GM12878 (cell line): ENCODE results near the gene WWOX. TPM values are rescaled to one million over a fixed set of nuclear protein-coding genes. Genes with fewer than 3 reads are reported as not detected.

ENCODE experiments used
- ATAC-seq: fragments of 200-7000 bp; cut with Tn5 transposase; 3 replicates; pipeline ENCODE4 v1.9.1; 2020; ENCODE audit warnings: mild to moderate bottlenecking, moderate library complexity
- BruUV-seq: library from RNA; stranded (reverse); fragments of 400-500 nt; replicated peaks from 2 replicates; lab custom pipeline; 2021; lab: Mats Ljungman, UMichigan
- CTCF ChIA-PET: fragments of 300-600 bp; sonication (Branson Sonifier 250); formaldehyde crosslinking; extraction: SDS; loops from one replicate; lab custom pipeline; 2021; ENCODE audit warnings: inconsistent platforms; lab: Yijun Ruan, JAX
- POLR2A ChIA-PET: fragments of 350-600 bp; formaldehyde crosslinking; extraction: SDS; loops from one replicate; lab custom pipeline; 2021; ENCODE audit warnings: inconsistent platforms; lab: Charles Lee
- RAD21 ChIA-PET: fragments of 300-600 bp; sonication (Branson Sonifier 250); formaldehyde crosslinking; loops from one replicate; lab custom pipeline; 2023; ENCODE audit warnings: antibody characterized with exemption; ENCODE audit not compliant: unreplicated experiment; lab: Charles Lee
- SMC1A ChIA-PET: fragments of 300-600 bp; sonication (Branson Sonifier 250); formaldehyde crosslinking; loops from one replicate; lab custom pipeline; 2023; ENCODE audit not compliant: unreplicated experiment, uncharacterized antibody; lab: Charles Lee
- DNase-seq: peaks from one replicate; pipeline ENCODE4 v3.0.0-alpha.2; 2011; ENCODE audit warnings: low read depth, low spot score
- FAIRE-seq: peaks from 3 replicates; lab custom pipeline; 2011; peaks lifted over from hg19 to GRCh38; lab: Jason Lieb, UNC
- H2AFZ ChIP-seq: 2 replicates; pipeline ENCODE4 v1.6.0; 2011; ENCODE audit warnings: low read depth, low read length, control low read depth; ENCODE audit not compliant: control insufficient read depth
- H3K27ac ChIP-seq: 2 replicates; pipeline ENCODE4 v1.5.1; 2011; ENCODE audit warnings: control low read depth; ENCODE audit not compliant: control insufficient read depth, insufficient read depth
- H3K27me3 ChIP-seq, 2 experiments: replicated peaks in 1 of 2; 2 replicates each; pipeline versions ENCODE4 v1.6.0 to v1.6.1; 2011; ENCODE audit warnings: low read length in 1 of 2; ENCODE audit not compliant: control insufficient read depth in 2 of 2, insufficient read depth in 2 of 2
- H3K36me3 ChIP-seq, 2 experiments: 2 replicates each; pipeline ENCODE4 v1.5.1; 2011; ENCODE audit warnings: low read length in 1 of 2; ENCODE audit not compliant: control insufficient read depth in 2 of 2, insufficient read depth in 2 of 2
- H3K4me1 ChIP-seq: 2 replicates; pipeline ENCODE4 v1.6.1; 2011; ENCODE audit warnings: mild to moderate bottlenecking, low read length, moderate library complexity, mixed read lengths; ENCODE audit not compliant: control insufficient read depth, insufficient read depth
- H3K4me2 ChIP-seq: 2 replicates; pipeline ENCODE4 v1.6.0; 2011; ENCODE audit warnings: control low read depth; ENCODE audit not compliant: control insufficient read depth, insufficient read depth
- H3K4me3 ChIP-seq: fragments of 200-600 bp; sonication (generic); 2 replicates; pipeline ENCODE4 v1.5.1; 2016
- H3K79me2 ChIP-seq: 2 replicates; pipeline ENCODE4 v1.6.0; 2011; ENCODE audit warnings: low read length; ENCODE audit not compliant: control insufficient read depth, insufficient read depth
- H3K9ac ChIP-seq: 2 replicates; pipeline ENCODE4 v1.8.0; 2011; ENCODE audit warnings: low read length, control low read depth, mixed read lengths; ENCODE audit not compliant: control insufficient read depth, insufficient read depth
- H3K9me3 ChIP-seq: replicated peaks from 3 replicates; pipeline ENCODE4 v1.5.1; 2011; ENCODE audit warnings: mild to moderate bottlenecking, low read length; ENCODE audit not compliant: control insufficient read depth, insufficient read depth
- H4K20me1 ChIP-seq: 2 replicates; pipeline ENCODE4 v1.6.0; 2011; ENCODE audit not compliant: control insufficient read depth, insufficient read depth
- CHD2 ChIP-seq: IDR thresholded peaks from 2 replicates; pipeline ENCODE4 v1.6.1; 2011; ENCODE audit warnings: low read depth, low read length, improper control_type of control experiment, borderline replicate concordance
- DPF2 ChIP-seq: fragments of 450-650 bp; IDR thresholded peaks from 2 replicates; pipeline ENCODE4 v1.6.1; 2017; ENCODE audit warnings: mild to moderate bottlenecking
- EED ChIP-seq: sonication (generic); IDR thresholded peaks from 2 replicates; pipeline ENCODE4 v1.6.1; 2016; ENCODE audit warnings: antibody characterized with exemption, low read depth
- JUNB ChIP-seq: IDR thresholded peaks from 2 replicates; pipeline ENCODE4 v1.6.1; 2016; ENCODE audit warnings: antibody characterized with exemption, mild to moderate bottlenecking
- MTA2 ChIP-seq: fragments of 450-650 bp; IDR thresholded peaks from 2 replicates; pipeline ENCODE4 v1.6.1; 2016; ENCODE audit warnings: low read depth, mild to moderate bottlenecking, moderate library complexity
- MYC ChIP-seq: IDR thresholded peaks from 2 replicates; pipeline ENCODE4 v1.6.1; 2011; ENCODE audit warnings: mild to moderate bottlenecking, low read length, moderate library complexity, inconsistent platforms; ENCODE audit not compliant: insufficient read depth, insufficient replicate concordance, insufficient read length, severe bottlenecking
- POLR2AphosphoS2 ChIP-seq: IDR thresholded peaks from 2 replicates; pipeline ENCODE4 v1.6.1; 2011; ENCODE audit warnings: low read depth, mild to moderate bottlenecking, low read length, improper control_type of control experiment, moderate library complexity
- TCF12 ChIP-seq: IDR thresholded peaks from 2 replicates; pipeline ENCODE4 v1.6.1; 2011; ENCODE audit warnings: low read depth, mild to moderate bottlenecking, low read length
- YY1 ChIP-seq: IDR thresholded peaks from 2 replicates; pipeline ENCODE4 v1.6.1; 2011; ENCODE audit warnings: low read depth, mild to moderate bottlenecking, low read length
- ZNF24 ChIP-seq: fragments of 450-650 bp; IDR thresholded peaks from 2 replicates; pipeline ENCODE4 v1.6.1; 2017; ENCODE audit warnings: antibody characterized with exemption, mild to moderate bottlenecking
- ZNF622 ChIP-seq: fragments of 450-650 bp; IDR thresholded peaks from 2 replicates; pipeline ENCODE4 v1.6.1; 2017; ENCODE audit warnings: mild to moderate bottlenecking, inconsistent platforms
- WGBS: methylation state at CpG from one replicate; pipeline ENCODE4 v1.1.6; 2016; ENCODE audit warnings: low lambda C conversion rate; ENCODE audit not compliant: insufficient replicate concordance, insufficient coverage; ENCODE audit errors: missing lambda C conversion rate; 5-methylcytosine and 5-hydroxymethylcytosine counted together
- in situ Hi-C: fragments of 300-500 bp; cut with MboI; formaldehyde crosslinking; loops from 9 replicates; pipeline ENCODE4 v1.14.3; 2018; ENCODE audit warnings: mixed read lengths
- intact Hi-C: fragments of 100-400 bp; cut with micrococcal nuclease; formaldehyde crosslinking; loops from one replicate; pipeline ENCODE4 v1.14.2; 2022; ENCODE audit not compliant: unreplicated experiment
- polyA plus RNA-seq, 11 experiments: library from polyadenylated mRNA; depleted of rRNA in 4 of 11; unstranded in 6 of 11; stranded (reverse) in 5 of 11; fragments of >200 nt; fragmentation: Nextera tagmentation in 4 of 11; fragmentation: Illumina TruSeq in 1 of 11; extraction: Ambion mirVana in 4 of 11; extraction: Trizol in 1 of 11; gene quantifications; 1 replicate in 1 of 11; 2 replicates in 10 of 11; pipeline versions ENCODE4 v1.2.1 to v1.2.3, GENCODE V29; 2011 to 2016; ENCODE audit warnings: inconsistent platforms in 2 of 11, missing spikeins in 2 of 11, low read depth in 1 of 11
- total RNA-seq, 4 experiments: library from RNA; depleted of rRNA in 3 of 4; stranded (reverse); fragments of >200 nt in 3 of 4; fragmentation: Illumina TruSeq in 1 of 4; extraction: Trizol in 1 of 4; gene quantifications; 2 replicates each; pipeline versions ENCODE4 v1.2.1 to v1.2.3, GENCODE V29; 2013 to 2021
- TF ChIP-seq, protein P1 (sequence below): fragments of 450-650 bp; formaldehyde crosslinking; IDR thresholded peaks from 2 replicates; pipeline ENCODE4 v1.4.0; 2022; ENCODE audit warnings: mild to moderate bottlenecking, moderate library complexity
- TF ChIP-seq, protein P2 (sequence below): fragments of 450-650 bp; IDR thresholded peaks from 2 replicates; pipeline ENCODE4 v1.6.1; 2017; ENCODE audit warnings: mild to moderate bottlenecking, moderate library complexity
- TF ChIP-seq, protein P3 (sequence below): IDR thresholded peaks from 2 replicates; pipeline ENCODE4 v1.6.1; 2012; ENCODE audit warnings: low read depth, low read length, improper control_type of control experiment
- TF ChIP-seq, protein P4 (sequence below): IDR thresholded peaks from 2 replicates; pipeline ENCODE4 v1.6.1; 2012; ENCODE audit warnings: low read length, inconsistent platforms

The WWOX gene
- total and polyA plus RNA-seq, 10 of the 15 experiments (the other 5 are each of a cell fraction or from before 2014, with no cell fraction given), result 2.8 to 24.4 (median 17.8) TPM

DNA sequence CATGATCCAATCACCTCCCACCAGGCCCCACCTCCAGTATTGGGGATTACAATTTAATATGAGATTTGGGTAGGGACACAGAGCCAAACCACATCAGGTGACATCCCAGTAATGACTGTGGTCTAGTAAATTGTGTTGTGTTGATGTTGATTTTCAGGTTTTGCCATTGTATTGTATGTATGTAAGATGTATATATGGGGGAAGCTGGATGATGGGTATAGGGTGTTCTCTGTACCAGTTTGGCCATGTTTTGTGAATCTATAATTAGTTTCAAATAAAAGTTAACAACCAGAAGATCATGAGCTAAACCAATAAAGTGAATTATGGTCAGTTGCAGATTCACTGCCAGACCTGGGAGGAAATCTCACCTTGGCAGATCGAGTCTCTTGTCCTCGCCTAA, 283.7 kb downstream of the WWOX start:
- no peaks in the 10 kb centered on the region for H3K36me3 ChIP-seq
- in situ Hi-C loops (no loop called here), intact Hi-C loops (no loop called here)
- H3K4me1 ChIP-seq, result no peaks in the 10 kb centered on the region
- CTCF ChIA-PET, result no interaction called here
- no peaks in the 10 kb centered on the region for H3K27me3 ChIP-seq
- no peak overlapping the region for H3K4me2 ChIP-seq
- FAIRE-seq (no peak), DNase-seq (no peak), ATAC-seq (no peak)
- H3K9me3 ChIP-seq, result no peaks in the 10 kb centered on the region
- RAD21 ChIA-PET, result no interaction called here
- BruUV-seq, result no TSS peak
- H3K79me2 ChIP-seq, result no peaks in the 10 kb centered on the region
- POLR2A ChIA-PET, result no interaction called here
- H4K20me1 ChIP-seq, result no peaks in the 10 kb centered on the region
- no peak overlapping the region for H3K9ac ChIP-seq
- H2AFZ ChIP-seq, result no peak overlapping the region
- SMC1A ChIA-PET, result no interaction called here
- H3K4me3 ChIP-seq, result no peak overlapping the region
- 76% methylated on average over 2 of the region's 2 CpGs for WGBS
- H3K27ac ChIP-seq, result no peak overlapping the region
- TF ChIP-seq JUNB (no peak), DPF2 (no peak), YY1 (no peak), TCF12 (no peak), ZNF24 (no peak), CHD2 (no peak), POLR2AphosphoS2 (no peak), MYC (no peak), ZNF622 (no peak), EED (no peak), MTA2 (no peak)
- TF ChIP-seq, protein P1, sequence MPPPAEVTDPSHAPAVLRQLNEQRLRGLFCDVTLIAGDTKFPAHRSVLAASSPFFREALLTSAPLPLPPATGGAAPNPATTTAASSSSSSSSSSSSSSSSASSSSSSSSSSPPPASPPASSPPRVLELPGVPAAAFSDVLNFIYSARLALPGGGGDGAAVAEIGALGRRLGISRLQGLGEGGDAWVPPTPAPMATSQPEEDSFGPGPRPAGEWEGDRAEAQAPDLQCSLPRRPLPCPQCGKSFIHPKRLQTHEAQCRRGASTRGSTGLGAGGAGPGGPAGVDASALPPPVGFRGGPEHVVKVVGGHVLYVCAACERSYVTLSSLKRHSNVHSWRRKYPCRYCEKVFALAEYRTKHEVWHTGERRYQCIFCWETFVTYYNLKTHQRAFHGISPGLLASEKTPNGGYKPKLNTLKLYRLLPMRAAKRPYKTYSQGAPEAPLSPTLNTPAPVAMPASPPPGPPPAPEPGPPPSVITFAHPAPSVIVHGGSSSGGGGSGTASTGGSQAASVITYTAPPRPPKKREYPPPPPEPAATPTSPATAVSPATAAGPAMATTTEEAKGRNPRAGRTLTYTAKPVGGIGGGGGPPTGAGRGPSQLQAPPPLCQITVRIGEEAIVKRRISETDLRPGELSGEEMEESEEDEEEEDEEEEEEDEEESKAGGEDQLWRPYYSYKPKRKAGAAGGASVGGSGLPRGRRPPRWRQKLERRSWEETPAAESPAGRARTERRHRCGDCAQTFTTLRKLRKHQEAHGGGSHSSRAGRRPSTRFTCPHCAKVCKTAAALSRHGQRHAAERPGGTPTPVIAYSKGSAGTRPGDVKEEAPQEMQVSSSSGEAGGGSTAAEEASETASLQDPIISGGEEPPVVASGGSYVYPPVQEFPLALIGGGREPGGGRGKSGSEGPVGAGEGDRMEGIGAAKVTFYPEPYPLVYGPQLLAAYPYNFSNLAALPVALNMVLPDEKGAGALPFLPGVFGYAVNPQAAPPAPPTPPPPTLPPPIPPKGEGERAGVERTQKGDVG (CRISPR knock-in tag), result no peak
- TF ChIP-seq, protein P2, sequence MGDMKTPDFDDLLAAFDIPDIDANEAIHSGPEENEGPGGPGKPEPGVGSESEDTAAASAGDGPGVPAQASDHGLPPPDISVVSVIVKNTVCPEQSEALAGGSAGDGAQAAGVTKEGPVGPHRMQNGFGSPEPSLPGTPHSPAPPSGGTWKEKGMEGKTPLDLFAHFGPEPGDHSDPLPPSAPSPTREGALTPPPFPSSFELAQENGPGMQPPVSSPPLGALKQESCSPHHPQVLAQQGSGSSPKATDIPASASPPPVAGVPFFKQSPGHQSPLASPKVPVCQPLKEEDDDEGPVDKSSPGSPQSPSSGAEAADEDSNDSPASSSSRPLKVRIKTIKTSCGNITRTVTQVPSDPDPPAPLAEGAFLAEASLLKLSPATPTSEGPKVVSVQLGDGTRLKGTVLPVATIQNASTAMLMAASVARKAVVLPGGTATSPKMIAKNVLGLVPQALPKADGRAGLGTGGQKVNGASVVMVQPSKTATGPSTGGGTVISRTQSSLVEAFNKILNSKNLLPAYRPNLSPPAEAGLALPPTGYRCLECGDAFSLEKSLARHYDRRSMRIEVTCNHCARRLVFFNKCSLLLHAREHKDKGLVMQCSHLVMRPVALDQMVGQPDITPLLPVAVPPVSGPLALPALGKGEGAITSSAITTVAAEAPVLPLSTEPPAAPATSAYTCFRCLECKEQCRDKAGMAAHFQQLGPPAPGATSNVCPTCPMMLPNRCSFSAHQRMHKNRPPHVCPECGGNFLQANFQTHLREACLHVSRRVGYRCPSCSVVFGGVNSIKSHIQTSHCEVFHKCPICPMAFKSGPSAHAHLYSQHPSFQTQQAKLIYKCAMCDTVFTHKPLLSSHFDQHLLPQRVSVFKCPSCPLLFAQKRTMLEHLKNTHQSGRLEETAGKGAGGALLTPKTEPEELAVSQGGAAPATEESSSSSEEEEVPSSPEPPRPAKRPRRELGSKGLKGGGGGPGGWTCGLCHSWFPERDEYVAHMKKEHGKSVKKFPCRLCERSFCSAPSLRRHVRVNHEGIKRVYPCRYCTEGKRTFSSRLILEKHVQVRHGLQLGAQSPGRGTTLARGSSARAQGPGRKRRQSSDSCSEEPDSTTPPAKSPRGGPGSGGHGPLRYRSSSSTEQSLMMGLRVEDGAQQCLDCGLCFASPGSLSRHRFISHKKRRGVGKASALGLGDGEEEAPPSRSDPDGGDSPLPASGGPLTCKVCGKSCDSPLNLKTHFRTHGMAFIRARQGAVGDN, result no peak
- TF ChIP-seq, protein P3, sequence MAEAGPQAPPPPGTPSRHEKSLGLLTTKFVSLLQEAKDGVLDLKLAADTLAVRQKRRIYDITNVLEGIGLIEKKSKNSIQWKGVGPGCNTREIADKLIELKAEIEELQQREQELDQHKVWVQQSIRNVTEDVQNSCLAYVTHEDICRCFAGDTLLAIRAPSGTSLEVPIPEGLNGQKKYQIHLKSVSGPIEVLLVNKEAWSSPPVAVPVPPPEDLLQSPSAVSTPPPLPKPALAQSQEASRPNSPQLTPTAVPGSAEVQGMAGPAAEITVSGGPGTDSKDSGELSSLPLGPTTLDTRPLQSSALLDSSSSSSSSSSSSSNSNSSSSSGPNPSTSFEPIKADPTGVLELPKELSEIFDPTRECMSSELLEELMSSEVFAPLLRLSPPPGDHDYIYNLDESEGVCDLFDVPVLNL, result no peak
- TF ChIP-seq, protein P4, sequence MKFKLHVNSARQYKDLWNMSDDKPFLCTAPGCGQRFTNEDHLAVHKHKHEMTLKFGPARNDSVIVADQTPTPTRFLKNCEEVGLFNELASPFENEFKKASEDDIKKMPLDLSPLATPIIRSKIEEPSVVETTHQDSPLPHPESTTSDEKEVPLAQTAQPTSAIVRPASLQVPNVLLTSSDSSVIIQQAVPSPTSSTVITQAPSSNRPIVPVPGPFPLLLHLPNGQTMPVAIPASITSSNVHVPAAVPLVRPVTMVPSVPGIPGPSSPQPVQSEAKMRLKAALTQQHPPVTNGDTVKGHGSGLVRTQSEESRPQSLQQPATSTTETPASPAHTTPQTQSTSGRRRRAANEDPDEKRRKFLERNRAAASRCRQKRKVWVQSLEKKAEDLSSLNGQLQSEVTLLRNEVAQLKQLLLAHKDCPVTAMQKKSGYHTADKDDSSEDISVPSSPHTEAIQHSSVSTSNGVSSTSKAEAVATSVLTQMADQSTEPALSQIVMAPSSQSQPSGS, result no peak
